Activated T-helper 9 cell treated with anti-CD3 and anti-CD28 coated beads, Interleukin-2, amount 50 U/mL, for 16 hours (primary cell): ENCODE data around the gene FAM90A26.
"Not testable (repeated sequence)": the region's sequence is repeated elsewhere in the genome, so short reads cannot be mapped to it uniquely, and the experiment has no call there.

Experiments used
- DNase-seq: peaks from one replicate; pipeline ENCODE4 v3.0.0-alpha.2; 2020; ENCODE audit warnings: low read depth

The FAM90A26 gene

GRCh38 chr4:9160046-9160445, 10.2 kb upstream of the FAM90A26 start:
- DNase-seq: not testable (repeated sequence)

- DNase-seq: not testable (repeated sequence)
Observed at GRCh38 chr4:9165990-9166389, 4.2 kb upstream of the FAM90A26 start.

- not testable (repeated sequence) for DNase-seq
Observed at GRCh38 chr4:9210357-9210756, 40.1 kb downstream of the FAM90A26 start, which contains the start of gene USP17L10. USP17L10 (plus strand) TSS chr4:9210657; CDS start chr4:9210657, 0 bp downstream.

- DNase-seq: not testable (repeated sequence)
Observed at GRCh38 chr4:9214701-9215100, 44.5 kb downstream of the FAM90A26 start.

- not testable (repeated sequence) for DNase-seq
Observed at GRCh38 chr4:9215105-9215504, 44.9 kb downstream of the FAM90A26 start, which contains the start of gene USP17L11. USP17L11 (plus strand) TSS chr4:9215405; CDS start chr4:9215405, 0 bp downstream.

- DNase-seq: not testable (repeated sequence)
Observed at GRCh38 chr4:9219852-9220251, 49.6 kb downstream of the FAM90A26 start, which contains the start of gene USP17L12. USP17L12 (plus strand) TSS chr4:9220152; CDS start chr4:9220152, 0 bp downstream.

- DNase-seq: not testable (repeated sequence)
Observed at GRCh38 chr4:9224596-9224995, 54.4 kb downstream of the FAM90A26 start, which contains the start of gene USP17L13. USP17L13 (plus strand) TSS chr4:9224896; CDS start chr4:9224896, 0 bp downstream.
